Trophoblast cell (in vitro differentiated cells and primary cell): ENCODE measurements around the gene ARHGAP23.

Experiments
- DNase-seq, 2 donors: peaks; one replicate each; pipeline ENCODE4 v3.0.0-alpha.2; 2016
- H2AFZ ChIP-seq: 2 replicates; pipeline ENCODE4 v1.6.1; 2013; ENCODE audit warnings: low read length, moderate library complexity, mild to moderate bottlenecking; ENCODE audit not compliant: insufficient read depth, poor library complexity
- H2AK5ac ChIP-seq: 2 replicates; pipeline ENCODE4 v1.6.1; 2013; ENCODE audit warnings: mild to moderate bottlenecking, low read length
- H2BK120ac ChIP-seq: 2 replicates; pipeline ENCODE4 v1.6.1; 2013; ENCODE audit warnings: low read length, mild to moderate bottlenecking, moderate library complexity; ENCODE audit not compliant: insufficient read depth, poor library complexity
- H2BK12ac ChIP-seq: 2 replicates; pipeline ENCODE4 v1.6.1; 2013; ENCODE audit warnings: mild to moderate bottlenecking, low read length, moderate library complexity
- H2BK5ac ChIP-seq: 2 replicates; pipeline ENCODE4 v1.6.1; 2013; ENCODE audit warnings: low read length, low read depth, moderate library complexity, mild to moderate bottlenecking; ENCODE audit not compliant: poor library complexity
- H3K14ac ChIP-seq: 2 replicates; pipeline ENCODE4 v1.6.1; 2013; ENCODE audit warnings: mild to moderate bottlenecking, low read length
- H3K18ac ChIP-seq: 2 replicates; pipeline ENCODE4 v1.6.1; 2013; ENCODE audit warnings: mild to moderate bottlenecking, low read length
- H3K23ac ChIP-seq: 2 replicates; pipeline ENCODE4 v1.6.1; 2013; ENCODE audit warnings: low read length
- H3K27ac ChIP-seq: 2 replicates; pipeline ENCODE4 v1.5.1; 2013; ENCODE audit warnings: low read depth, mild to moderate bottlenecking, inconsistent platforms, low read length, moderate library complexity
- H3K27me3 ChIP-seq: 2 replicates; pipeline ENCODE4 v1.6.1; 2013; ENCODE audit warnings: inconsistent platforms, mild to moderate bottlenecking, low read length, moderate library complexity; ENCODE audit not compliant: insufficient read depth
- H3K36me3 ChIP-seq, 2 experiments: 1 replicate in 1 of 2; 2 replicates in 1 of 2; pipeline ENCODE4 v1.6.1; 2013; ENCODE audit warnings: low read length in 2 of 2, mild to moderate bottlenecking in 2 of 2, moderate library complexity in 1 of 2; ENCODE audit not compliant: insufficient read depth in 2 of 2, control insufficient read depth in 1 of 2
- H3K4ac ChIP-seq: 2 replicates; pipeline ENCODE4 v1.6.1; 2013; ENCODE audit warnings: low read depth, mild to moderate bottlenecking, low read length, moderate library complexity
- H3K4me1 ChIP-seq, 2 experiments: 1 replicate in 1 of 2; 2 replicates in 1 of 2; pipeline ENCODE4 v1.6.1; 2013; ENCODE audit warnings: low read length in 2 of 2, mild to moderate bottlenecking in 2 of 2, moderate library complexity in 1 of 2; ENCODE audit not compliant: insufficient read depth in 2 of 2, control insufficient read depth in 1 of 2
- H3K4me2 ChIP-seq: 2 replicates; pipeline ENCODE4 v1.6.1; 2013; ENCODE audit warnings: inconsistent platforms, mild to moderate bottlenecking, low read length, moderate library complexity
- H3K4me3 ChIP-seq: 2 replicates; pipeline ENCODE4 v1.5.1; 2013; ENCODE audit warnings: mild to moderate bottlenecking, low read depth, low read length, inconsistent platforms
- H3K79me1 ChIP-seq: one replicate; pipeline ENCODE4 v1.6.1; 2013; ENCODE audit warnings: low read length
- H3K79me2 ChIP-seq: 2 replicates; pipeline ENCODE4 v1.6.1; 2013; ENCODE audit warnings: low read length, mild to moderate bottlenecking; ENCODE audit not compliant: control insufficient read depth, insufficient read depth, poor library complexity
- H3K9ac ChIP-seq: 2 replicates; pipeline ENCODE4 v1.6.1; 2013; ENCODE audit warnings: mild to moderate bottlenecking, low read length
- H3K9me3 ChIP-seq: 2 replicates; pipeline ENCODE4 v1.6.1; 2013; ENCODE audit warnings: low read depth, mild to moderate bottlenecking, control low read depth, inconsistent platforms, low read length; ENCODE audit not compliant: insufficient read depth
- H4K12ac ChIP-seq: 2 replicates; pipeline ENCODE4 v1.6.1; 2013; ENCODE audit warnings: low read depth, mild to moderate bottlenecking, low read length, moderate library complexity
- H4K8ac ChIP-seq: 2 replicates; pipeline ENCODE4 v1.6.1; 2013; ENCODE audit warnings: low read depth, mild to moderate bottlenecking, low read length, moderate library complexity
- H4K91ac ChIP-seq: one replicate; pipeline ENCODE4 v1.6.1; 2013; ENCODE audit warnings: low read depth, mild to moderate bottlenecking, low read length, moderate library complexity
- WGBS: extraction: QIAGEN DNeasy Blood & Tissue Kit; methylation state at CpG from one replicate; pipeline ENCODE4 v1.1.7; 2013; ENCODE audit warnings: missing lambda C conversion rate; ENCODE audit not compliant: insufficient read length, insufficient coverage; ENCODE audit errors: extremely low coverage; 5-methylcytosine and 5-hydroxymethylcytosine counted together

The ARHGAP23 gene

GRCh38 chr17:38559051-38559879 lies 131.0 kb downstream of the ARHGAP23 start:
- peak; percentile 86 to 87 for DNase-seq
- H3K79me1 ChIP-seq, result no peaks in the 10 kb centered on the region
- no CpG with 5 or more reads among the region's 44 CpGs for WGBS
- H3K18ac ChIP-seq, result no peak overlapping the region
- no peak overlapping the region for H3K14ac ChIP-seq
- H3K4me1 ChIP-seq, result peaks cover 0 to 7% of the 10 kb centered on the region in 2 experiments
- H3K4ac ChIP-seq, result no peak overlapping the region
- H4K8ac ChIP-seq, result no peak overlapping the region
- H3K79me2 ChIP-seq, result no peaks in the 10 kb centered on the region
- no peak overlapping the region for H3K9ac ChIP-seq
- no peak overlapping the region for H2AFZ ChIP-seq
- no peak overlapping the region for H4K91ac ChIP-seq
- no peak overlapping the region for H4K12ac ChIP-seq
- H2BK120ac ChIP-seq, result no peak overlapping the region
- H2AK5ac ChIP-seq, result no peak overlapping the region
- H3K4me2 ChIP-seq, result peak overlapping the region; percentile 50
- no peak overlapping the region for H3K4me3 ChIP-seq
- no peak overlapping the region for H3K23ac ChIP-seq
- H3K9me3 ChIP-seq, result peaks cover 11% of the 10 kb centered on the region
- H2BK5ac ChIP-seq, result no peak overlapping the region
- peaks cover 51% of the 10 kb centered on the region for H3K27me3 ChIP-seq
- H2BK12ac ChIP-seq, result no peak overlapping the region
- no peak overlapping the region for H3K27ac ChIP-seq
- no peaks in the 10 kb centered on the region for H3K36me3 ChIP-seq

- Histone ChIP-seq H2BK120ac (no peak overlapping the region), H4K8ac (no peak overlapping the region), H2BK12ac (no peak overlapping the region), H3K79me2 (no peaks in the 10 kb centered on the region), H3K4me3 (no peak overlapping the region), H3K14ac (no peak overlapping the region), H3K27me3 (peaks cover 56% of the 10 kb centered on the region), H3K9me3 (peaks cover 11% of the 10 kb centered on the region), H3K27ac (no peak overlapping the region), H3K79me1 (no peaks in the 10 kb centered on the region), H3K4me2 (no peak overlapping the region), H2BK5ac (no peak overlapping the region), H3K4me1 (peaks cover 0 to 7% of the 10 kb centered on the region in 2 experiments), H4K91ac (no peak overlapping the region), H2AFZ (no peak overlapping the region), H3K4ac (no peak overlapping the region), H4K12ac (no peak overlapping the region), H2AK5ac (no peak overlapping the region), H3K9ac (no peak overlapping the region), H3K23ac (no peak overlapping the region), H3K18ac (no peak overlapping the region), H3K36me3 (no peaks in the 10 kb centered on the region)
- no CpG with 5 or more reads among the region's 6 CpGs for WGBS
- DNase-seq, result no peak
These were observed 131.6 kb downstream of the ARHGAP23 start for GRCh38 chr17:38559880-38560230.

DNA sequence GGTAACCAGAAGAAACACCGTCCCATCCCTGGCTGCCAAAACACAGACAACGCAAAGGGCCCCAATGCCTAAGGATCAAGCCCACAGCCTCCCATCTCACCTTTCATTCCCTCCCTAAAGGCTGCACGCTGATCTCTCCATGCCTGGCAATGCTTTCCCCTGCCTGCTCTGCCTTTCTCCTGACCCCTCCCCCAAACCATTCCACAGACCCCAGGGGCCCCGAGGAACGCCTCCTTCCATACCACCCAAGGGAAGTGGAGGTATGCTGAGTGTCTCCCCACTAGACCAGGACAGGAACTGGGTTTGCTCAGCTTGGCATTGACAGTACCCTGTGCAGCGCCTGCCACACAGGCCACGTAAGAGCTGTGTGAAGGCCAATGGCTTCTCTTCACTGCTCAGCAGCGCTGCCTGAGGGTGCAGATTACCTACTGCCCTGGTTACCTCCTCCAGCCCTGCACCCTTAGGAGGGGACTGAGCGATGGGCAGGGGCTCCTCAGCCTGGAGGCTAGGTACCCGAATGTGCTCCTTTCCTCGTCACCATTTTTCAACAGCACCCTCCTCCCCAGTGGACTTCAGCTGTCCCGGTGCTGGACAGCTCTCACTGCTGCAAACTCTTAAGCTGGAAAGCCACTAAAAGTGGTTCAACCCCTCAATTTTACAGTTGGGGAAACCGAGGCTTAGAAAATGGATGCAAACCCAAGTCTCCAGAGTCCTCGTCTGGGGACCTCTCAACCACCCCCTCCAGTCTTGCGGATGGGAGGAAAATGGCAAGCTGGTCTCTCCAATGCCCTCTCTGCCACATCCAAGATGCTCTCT lies 132.4 kb downstream of the ARHGAP23 start:
- no peak overlapping the region for H2AFZ ChIP-seq
- H3K79me2 ChIP-seq, result no peaks in the 10 kb centered on the region
- H3K9me3 ChIP-seq, result peaks cover 13% of the 10 kb centered on the region
- H2BK12ac ChIP-seq, result no peak overlapping the region
- no peak overlapping the region for H2AK5ac ChIP-seq
- H3K79me1 ChIP-seq, result no peaks in the 10 kb centered on the region
- H2BK5ac ChIP-seq, result no peak overlapping the region
- peak in 1 of 2 donors; percentile 26 for DNase-seq
- no peak overlapping the region for H4K91ac ChIP-seq
- no peak overlapping the region for H3K4me2 ChIP-seq
- H3K14ac ChIP-seq, result no peak overlapping the region
- H3K27me3 ChIP-seq, result peaks cover 61% of the 10 kb centered on the region
- no peak overlapping the region for H3K4me3 ChIP-seq
- H4K8ac ChIP-seq, result no peak overlapping the region
- H2BK120ac ChIP-seq, result no peak overlapping the region
- H3K18ac ChIP-seq, result no peak overlapping the region
- H4K12ac ChIP-seq, result no peak overlapping the region
- H3K36me3 ChIP-seq, result no peaks in the 10 kb centered on the region
- no peak overlapping the region for H3K27ac ChIP-seq
- peaks cover 0 to 7% of the 10 kb centered on the region in 2 experiments for H3K4me1 ChIP-seq
- H3K9ac ChIP-seq, result no peak overlapping the region
- no peak overlapping the region for H3K4ac ChIP-seq
- no peak overlapping the region for H3K23ac ChIP-seq
- no CpG with 5 or more reads among the region's 15 CpGs for WGBS

- Histone ChIP-seq H3K4me3 (no peak overlapping the region), H3K9me3 (peaks cover 17% of the 10 kb centered on the region), H2BK120ac (no peak overlapping the region), H3K23ac (no peak overlapping the region), H3K27ac (no peak overlapping the region), H3K36me3 (no peaks in the 10 kb centered on the region), H3K4me1 (peaks cover 0 to 7% of the 10 kb centered on the region in 2 experiments), H3K79me2 (no peaks in the 10 kb centered on the region), H3K18ac (no peak overlapping the region), H3K4me2 (no peak overlapping the region), H2AFZ (no peak overlapping the region), H3K27me3 (peaks cover 70% of the 10 kb centered on the region), H2BK12ac (no peak overlapping the region), H4K91ac (no peak overlapping the region), H2BK5ac (no peak overlapping the region), H3K14ac (no peak overlapping the region), H4K12ac (no peak overlapping the region), H3K4ac (no peak overlapping the region), H4K8ac (no peak overlapping the region), H3K79me1 (no peaks in the 10 kb centered on the region), H3K9ac (no peak overlapping the region), H2AK5ac (no peak overlapping the region)
- no peak for DNase-seq
- no CpG with 5 or more reads among the region's 105 CpGs for WGBS
These were observed 133.4 kb downstream of the ARHGAP23 start for GRCh38 chr17:38561416-38562214.
